ENCODE results near the gene NIP7.

DNA sequence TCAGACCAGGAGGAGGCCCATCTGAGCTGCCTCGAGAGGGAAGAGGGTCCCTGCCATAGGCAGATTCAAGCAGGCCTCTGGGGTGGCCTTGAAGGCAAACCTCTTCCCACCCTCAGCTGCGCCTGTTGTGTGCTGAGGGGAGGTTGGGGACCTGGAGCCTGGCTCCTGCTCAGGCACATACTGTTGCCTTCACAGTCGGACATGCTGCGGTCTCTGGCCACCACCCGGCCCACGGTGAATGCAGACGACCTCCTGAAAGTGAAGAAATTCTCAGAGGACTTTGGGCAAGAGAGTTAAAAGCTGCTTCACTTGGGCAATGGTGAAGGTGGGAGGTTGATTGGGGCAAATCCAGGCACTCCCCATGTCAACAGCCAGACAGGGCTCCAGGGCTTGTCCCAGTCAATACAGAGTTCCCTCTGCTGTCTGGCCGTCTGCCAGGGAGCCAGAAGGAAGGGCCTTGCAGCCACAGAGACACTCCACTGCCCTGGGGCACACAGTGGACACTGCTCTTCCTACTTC is 15.5 kb upstream of the NIP7 start:
- TF ChIP-seq, protein P1, sequence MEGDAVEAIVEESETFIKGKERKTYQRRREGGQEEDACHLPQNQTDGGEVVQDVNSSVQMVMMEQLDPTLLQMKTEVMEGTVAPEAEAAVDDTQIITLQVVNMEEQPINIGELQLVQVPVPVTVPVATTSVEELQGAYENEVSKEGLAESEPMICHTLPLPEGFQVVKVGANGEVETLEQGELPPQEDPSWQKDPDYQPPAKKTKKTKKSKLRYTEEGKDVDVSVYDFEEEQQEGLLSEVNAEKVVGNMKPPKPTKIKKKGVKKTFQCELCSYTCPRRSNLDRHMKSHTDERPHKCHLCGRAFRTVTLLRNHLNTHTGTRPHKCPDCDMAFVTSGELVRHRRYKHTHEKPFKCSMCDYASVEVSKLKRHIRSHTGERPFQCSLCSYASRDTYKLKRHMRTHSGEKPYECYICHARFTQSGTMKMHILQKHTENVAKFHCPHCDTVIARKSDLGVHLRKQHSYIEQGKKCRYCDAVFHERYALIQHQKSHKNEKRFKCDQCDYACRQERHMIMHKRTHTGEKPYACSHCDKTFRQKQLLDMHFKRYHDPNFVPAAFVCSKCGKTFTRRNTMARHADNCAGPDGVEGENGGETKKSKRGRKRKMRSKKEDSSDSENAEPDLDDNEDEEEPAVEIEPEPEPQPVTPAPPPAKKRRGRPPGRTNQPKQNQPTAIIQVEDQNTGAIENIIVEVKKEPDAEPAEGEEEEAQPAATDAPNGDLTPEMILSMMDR (IDR thresholded peaks at IDR 0.05) = no peak
- no peak for TF ChIP-seq POLR2AphosphoS5 (IDR thresholded peaks at IDR 0.05; ENCODE audit: low read depth, low read length)
- TF ChIP-seq, protein P2, sequence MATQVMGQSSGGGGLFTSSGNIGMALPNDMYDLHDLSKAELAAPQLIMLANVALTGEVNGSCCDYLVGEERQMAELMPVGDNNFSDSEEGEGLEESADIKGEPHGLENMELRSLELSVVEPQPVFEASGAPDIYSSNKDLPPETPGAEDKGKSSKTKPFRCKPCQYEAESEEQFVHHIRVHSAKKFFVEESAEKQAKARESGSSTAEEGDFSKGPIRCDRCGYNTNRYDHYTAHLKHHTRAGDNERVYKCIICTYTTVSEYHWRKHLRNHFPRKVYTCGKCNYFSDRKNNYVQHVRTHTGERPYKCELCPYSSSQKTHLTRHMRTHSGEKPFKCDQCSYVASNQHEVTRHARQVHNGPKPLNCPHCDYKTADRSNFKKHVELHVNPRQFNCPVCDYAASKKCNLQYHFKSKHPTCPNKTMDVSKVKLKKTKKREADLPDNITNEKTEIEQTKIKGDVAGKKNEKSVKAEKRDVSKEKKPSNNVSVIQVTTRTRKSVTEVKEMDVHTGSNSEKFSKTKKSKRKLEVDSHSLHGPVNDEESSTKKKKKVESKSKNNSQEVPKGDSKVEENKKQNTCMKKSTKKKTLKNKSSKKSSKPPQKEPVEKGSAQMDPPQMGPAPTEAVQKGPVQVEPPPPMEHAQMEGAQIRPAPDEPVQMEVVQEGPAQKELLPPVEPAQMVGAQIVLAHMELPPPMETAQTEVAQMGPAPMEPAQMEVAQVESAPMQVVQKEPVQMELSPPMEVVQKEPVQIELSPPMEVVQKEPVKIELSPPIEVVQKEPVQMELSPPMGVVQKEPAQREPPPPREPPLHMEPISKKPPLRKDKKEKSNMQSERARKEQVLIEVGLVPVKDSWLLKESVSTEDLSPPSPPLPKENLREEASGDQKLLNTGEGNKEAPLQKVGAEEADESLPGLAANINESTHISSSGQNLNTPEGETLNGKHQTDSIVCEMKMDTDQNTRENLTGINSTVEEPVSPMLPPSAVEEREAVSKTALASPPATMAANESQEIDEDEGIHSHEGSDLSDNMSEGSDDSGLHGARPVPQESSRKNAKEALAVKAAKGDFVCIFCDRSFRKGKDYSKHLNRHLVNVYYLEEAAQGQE (IDR thresholded peaks at IDR 0.05; ENCODE audit: insufficient read depth in 1 of 2, low read depth in 2 of 2, low read length in 1 of 2) = no peak
- TF ChIP-seq SIN3A (IDR thresholded peaks at IDR 0.05; ENCODE audit: borderline replicate concordance, insufficient read depth, low read depth, low read length) = no peak
- no peak for TF ChIP-seq TCF7L2 (IDR thresholded peaks at IDR 0.05; ENCODE audit: low read depth, low read length)

Measured in Panc1 (cell line).